GM18951 (cell line): Measurements from ENCODE around the gene RAB36.

Experiments used
- POLR2A ChIP-seq: IDR thresholded peaks from 4 replicates; pipeline ENCODE4 v1.6.1; 2011; ENCODE audit warnings: mild to moderate bottlenecking; ENCODE audit not compliant: insufficient read length, insufficient read depth; ENCODE audit errors: extremely low read depth
- in situ Hi-C: fragments of 300-500 bp; cut with MboI; formaldehyde crosslinking; loops from one replicate; pipeline ENCODE4 v1.12.0; 2022; ENCODE audit warnings: low sequenced_read_pairs, mixed read lengths, inconsistent platforms; ENCODE audit not compliant: unreplicated experiment

Gene RAB36

DNA sequence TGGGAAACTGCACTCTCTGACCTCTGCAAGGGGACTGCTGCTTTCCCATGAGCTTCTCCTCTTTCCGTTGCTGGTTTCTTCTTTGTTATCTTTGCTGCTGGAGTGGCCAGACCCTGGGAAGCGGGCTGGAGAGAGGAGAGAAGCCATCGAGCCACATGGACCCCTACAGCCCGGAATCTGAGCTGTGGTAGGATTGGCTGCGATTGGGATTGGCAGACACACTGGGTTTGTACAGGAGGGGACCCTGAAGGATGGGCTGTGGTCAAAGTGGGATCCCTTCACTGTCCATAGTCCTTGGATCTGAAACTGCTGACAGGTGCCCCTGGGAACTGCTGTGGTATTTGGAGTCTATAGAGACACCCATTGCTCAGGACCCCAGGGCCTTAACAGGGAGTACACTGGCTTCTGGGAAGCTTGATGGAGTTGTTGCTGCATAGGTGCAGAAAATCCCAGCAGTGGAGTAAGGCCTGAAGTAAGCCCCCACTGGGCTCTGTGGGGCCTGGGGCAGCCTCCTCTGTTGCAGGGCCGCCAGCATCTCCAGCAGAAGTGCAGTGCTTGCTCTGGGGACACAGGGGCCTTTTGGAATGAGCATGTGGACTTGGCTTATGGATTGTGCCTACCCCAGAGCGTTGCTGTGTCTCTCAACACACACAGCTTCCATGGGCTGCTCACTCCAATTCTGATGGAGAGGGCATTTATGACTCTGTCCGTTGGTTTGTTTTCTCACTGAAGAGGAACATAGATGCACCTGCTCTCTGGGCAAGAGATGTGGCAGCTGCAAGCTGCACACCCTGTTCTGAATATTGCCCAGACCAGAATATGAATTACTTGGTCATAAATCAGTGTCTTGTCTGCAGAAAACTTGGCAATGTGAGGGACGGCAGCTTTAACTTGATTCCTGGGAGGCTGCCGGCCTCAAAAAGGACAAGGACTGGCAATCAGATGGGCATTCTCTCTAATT is 67.1 kb downstream of the RAB36 start:
- no peak for TF ChIP-seq POLR2A

GRCh38 chr22:23213022-23213555 is 67.8 kb downstream of the RAB36 start:
- TF ChIP-seq POLR2A = no peak
- in situ Hi-C loops = no loop called here

More for the DNA sequence above, 67.1 kb downstream of the RAB36 start:
- in situ Hi-C loops = no loop called here

DNA sequence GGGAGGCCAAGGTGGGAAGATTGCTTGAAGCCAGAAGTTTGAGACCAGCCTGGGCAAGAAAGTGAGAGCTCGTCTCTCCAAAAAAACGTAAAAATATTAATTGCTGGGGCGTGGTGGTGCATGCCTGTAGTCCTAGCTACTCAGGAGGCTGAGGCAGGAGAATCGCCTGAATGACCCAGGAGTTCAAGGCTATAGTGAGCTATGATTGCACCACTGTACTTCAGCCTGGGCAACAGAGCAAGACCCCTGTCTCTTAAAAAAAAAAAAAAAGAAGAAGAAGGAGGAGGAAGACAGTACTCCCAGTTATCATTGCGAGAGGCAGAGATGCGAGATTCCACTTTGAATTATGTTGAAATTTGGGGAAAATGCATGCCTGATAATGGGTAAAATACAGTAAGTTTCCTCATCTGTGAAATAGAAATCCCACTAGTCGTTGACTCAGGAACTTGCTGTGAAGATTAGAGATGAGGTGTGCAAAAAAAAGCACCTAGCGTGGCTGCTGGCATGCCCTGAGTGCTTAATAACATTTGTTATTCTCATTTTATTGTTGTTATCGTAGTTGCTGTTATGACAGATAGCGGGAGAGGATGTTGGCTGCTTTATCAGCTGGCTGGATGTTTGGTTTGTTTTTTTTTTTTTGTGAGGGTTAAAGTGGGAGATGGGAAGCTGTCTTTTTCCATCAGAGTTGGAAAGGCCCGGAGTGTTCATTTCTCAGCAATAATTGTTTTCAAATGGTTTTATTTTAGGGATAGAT is 68.5 kb downstream of the RAB36 start:
- in situ Hi-C loops = no loop called here
- no peak for TF ChIP-seq POLR2A
